ENCODE results near the gene VEGFA. TPM values are rescaled to one million over a fixed set of nuclear protein-coding genes. Genes with fewer than 3 reads are reported as not detected.

Gene VEGFA
- total RNA-seq = 219 and 255 TPM in 2 replicates

GRCh38 chr6:43769526-43770371 lies at the start of gene VEGFA:
Gene VEGFA (plus strand): TSS chr6:43770211.

Other genes starting within 250 kb of the VEGFA start
- 15.2 and 16.7 TPM in 2 replicates for gene XPO5, start 194.2 kb upstream of the VEGFA start, total RNA-seq
- 10.5 and 25.9 TPM in 2 replicates for gene POLH, start 194.0 kb upstream of the VEGFA start, total RNA-seq
- gene GTPBP2, start 140.9 kb upstream of the VEGFA start, total RNA-seq = 32.7 and 36.5 TPM in 2 replicates
- gene MAD2L1BP, start 134.4 kb upstream of the VEGFA start, total RNA-seq = 24.2 and 37.6 TPM in 2 replicates
- gene RSPH9, start 125.2 kb upstream of the VEGFA start, total RNA-seq = 0.97 and 1.1 TPM in 2 replicates
- 30.5 and 33.0 TPM in 2 replicates for gene MRPS18A, start 82.4 kb upstream of the VEGFA start, total RNA-seq